Femur (tissue), 1 donor: Measurements from ENCODE around the gene ATXN1.
"Not testable (repeated sequence)": the region's sequence is repeated elsewhere in the genome, so short reads cannot be mapped to it uniquely, and the experiment has no call there.

Experiments used
- DNase-seq: peaks from one replicate; pipeline ENCODE4 v3.0.0-alpha.2; 2017

The ATXN1 gene

DNA sequence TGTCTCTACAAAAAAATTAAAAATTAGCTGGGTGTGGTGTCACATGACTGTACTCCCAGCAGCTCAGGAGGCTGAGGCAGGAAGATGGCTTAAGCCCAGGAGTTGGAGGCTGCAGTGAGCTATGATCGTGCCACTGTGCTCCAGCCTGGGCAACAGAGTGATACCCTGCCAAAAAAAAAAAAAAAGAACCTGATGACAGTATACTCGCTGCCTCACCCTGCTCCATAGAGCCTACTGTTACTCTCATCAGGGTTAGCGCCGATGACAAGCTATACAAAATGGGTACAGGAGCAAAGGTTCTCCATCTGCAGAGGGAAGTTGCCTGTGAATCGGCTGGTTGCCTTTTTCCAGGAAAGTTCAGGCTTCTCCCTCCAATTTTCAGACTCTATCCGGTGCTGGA lies 469.5 kb downstream of the ATXN1 start:
- DNase-seq, result no peak

DNA sequence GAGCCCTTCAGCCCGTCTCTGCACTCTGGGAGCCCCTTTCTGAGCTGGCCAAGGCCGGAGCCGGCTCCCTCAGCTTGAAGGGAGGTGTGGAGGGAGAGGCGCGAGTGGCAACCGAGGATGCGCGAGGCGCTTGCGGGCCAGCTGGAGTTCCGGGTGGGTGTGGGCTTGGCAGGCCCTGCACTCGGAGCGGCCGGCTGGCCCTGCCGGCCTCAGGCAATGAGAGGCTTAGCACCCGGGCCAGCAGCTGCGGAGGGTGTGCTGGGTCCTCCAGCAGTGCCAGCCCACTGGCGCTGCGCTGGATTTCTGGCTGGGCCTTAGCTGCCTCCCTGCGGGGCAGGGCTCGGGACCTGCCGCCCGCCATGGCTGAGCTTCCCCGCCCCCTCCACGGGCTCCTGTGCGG lies 473.1 kb downstream of the ATXN1 start:
- DNase-seq, result no peak

DNA sequence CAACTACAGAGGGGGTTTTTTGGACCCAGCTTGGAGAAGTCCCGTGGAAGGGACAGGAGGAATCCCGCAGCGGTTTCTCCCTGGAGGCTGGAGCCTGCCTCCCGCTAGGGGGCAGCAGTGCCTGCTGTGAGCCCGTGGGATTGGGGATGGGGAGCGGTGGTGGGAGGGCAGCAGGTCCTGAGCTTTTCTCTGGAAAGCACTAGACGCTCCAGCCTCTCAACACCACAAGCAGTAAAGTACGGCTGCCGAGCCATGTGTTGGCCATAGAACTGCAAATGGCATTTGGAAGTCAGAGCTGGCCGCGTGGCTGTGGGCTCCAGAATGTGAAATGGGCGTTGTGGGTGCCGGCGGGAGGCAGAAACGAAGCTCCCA lies 475.1 kb downstream of the ATXN1 start:
- DNase-seq, result no peak

DNA sequence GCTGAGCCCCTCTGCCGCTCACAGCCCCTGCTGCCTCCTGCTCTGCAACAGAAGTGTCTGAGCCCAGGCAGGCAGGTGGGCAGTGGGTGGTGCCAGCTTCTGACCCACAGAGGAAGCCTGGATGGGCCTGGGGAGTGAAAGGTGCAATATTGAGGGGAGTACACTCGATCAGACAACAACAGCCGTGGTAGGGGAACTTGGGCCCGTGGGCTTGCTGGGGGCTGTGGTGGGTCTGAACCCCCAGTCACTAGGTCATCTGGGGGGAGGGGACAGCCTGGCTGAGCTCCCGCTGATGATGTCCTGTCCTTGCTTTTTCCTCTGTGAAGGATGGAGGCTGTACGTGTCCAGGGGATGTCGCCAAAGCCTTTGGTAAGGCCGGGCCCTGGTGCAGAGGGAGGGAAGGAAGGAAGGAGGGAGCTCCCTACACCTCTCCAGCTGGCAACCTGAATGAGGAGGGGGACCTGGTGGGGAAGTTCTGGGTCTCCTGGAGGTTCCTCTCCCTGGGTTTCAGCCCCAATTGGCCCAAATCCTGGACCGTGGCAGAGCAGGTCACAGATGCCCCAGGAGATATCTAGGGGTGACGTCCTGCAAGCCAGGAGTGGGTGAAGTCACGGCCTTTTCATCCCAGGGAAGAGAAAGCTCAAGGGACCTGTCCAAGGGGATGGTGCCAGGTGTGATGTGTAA lies 475.7 kb downstream of the ATXN1 start:
- no peak for DNase-seq

DNA sequence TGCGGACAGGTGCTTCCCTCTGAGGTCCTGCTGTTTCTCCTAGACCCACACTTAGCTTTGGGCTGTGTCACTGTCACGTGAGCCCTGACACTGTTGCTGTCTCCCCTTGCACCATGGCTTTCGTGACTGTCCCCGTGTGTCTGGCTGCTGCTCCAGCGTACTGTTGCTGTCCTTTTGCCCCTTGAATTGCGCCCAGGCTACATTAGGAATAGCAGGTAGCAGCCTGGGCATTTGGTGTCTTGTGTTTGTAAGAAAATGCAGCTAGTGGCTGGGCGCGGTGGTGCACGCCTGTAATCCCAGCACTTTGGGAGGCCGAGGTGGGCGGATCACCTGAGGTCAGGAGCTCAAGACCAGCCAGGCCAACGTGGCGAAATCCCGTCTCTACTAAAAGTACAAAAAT lies 476.8 kb downstream of the ATXN1 start:
- no peak for DNase-seq

DNA sequence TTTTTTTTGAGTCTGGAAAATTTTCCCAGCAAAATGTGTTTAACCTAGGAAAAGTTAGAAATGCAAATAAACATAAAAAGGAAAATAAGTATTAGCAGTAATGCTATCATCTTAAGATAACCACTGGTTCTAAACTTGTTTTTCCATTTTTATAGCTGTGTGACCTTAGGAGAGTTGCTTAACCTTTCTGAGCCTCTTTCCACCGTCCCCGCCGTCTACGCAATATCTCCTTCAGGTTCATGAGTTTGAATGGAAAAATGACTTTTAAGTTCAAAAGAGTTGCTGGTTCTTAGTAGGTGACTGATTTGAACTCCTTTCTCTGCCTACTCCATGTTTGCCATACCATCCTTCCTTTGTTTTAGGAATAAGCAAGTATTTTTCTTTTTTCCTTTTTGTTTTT lies 478.9 kb downstream of the ATXN1 start:
- no peak for DNase-seq

DNA sequence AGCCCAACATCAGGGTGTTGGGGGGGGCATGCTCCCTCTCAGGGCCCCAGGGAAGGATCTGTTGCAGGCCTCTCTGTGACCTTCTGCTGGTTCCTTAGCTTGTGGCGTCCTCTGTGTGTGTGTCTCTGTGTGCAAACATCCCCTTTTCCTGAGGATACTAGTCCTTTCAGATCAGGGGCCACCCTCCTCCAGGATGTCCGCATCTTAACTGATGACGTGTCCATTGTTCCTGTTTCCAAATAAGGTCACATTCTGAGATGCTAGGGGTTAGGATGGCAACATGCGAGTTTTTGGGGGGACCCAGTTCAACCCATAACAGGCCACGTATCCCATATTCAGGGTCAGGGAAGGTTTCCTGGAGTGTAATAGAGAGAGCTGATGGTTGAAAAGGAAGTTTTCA lies 482.0 kb downstream of the ATXN1 start:
- DNase-seq, result no peak

DNA sequence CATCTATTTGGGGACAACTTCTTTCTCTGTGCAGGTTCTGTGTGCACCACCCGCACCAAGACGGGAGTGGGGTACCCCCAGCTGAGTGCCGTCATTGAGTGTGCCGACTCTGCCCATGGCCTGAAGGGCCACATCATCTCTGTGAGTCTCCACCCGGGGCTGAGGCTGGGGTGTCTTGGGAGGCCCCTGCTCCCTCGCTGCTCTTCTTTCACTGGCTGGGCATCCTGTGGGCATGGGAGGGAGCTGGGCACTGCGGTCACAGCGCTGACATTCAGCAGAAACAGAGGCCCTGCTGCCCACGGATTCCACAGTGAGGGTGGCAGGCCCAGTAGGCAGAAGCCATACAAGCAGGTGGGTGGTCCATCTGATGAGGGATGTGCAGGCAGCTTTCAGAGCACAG lies 482.5 kb downstream of the ATXN1 start:
- DNase-seq, result no peak

DNA sequence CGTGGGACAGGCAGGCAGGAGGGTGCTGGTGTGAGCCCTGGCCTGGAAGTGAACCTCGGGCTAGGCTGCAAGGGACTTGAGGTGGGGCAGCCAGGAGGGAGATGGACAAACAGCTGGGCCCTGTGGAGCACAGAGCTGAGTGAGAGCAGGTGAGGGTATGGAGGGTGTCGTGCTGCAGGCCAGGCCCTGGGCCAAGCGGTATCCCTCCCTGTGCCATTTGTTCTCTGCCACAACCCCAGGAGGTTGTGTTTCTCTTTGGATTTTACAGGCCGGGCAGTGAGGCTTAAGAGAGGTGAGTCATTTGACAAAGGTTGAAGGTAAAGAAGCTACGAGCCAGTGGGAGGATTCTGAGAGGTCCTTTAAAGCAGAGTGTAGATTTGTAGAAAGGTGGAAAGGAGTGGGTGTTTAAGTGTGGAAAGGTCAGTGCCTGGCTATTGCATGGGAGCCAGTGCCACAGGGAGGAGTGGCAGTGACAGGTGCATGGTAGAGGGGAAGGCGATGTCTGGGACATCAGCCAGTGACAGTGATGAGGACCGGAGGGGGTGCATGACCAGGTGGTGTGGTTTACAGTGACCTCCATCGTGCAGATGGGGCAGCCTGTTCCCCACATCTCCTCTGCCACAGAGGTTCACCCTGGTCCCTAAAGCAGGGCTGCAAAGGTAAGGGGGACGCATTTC lies 483.1 kb downstream of the ATXN1 start:
- DNase-seq, result peak; percentile 53

DNA sequence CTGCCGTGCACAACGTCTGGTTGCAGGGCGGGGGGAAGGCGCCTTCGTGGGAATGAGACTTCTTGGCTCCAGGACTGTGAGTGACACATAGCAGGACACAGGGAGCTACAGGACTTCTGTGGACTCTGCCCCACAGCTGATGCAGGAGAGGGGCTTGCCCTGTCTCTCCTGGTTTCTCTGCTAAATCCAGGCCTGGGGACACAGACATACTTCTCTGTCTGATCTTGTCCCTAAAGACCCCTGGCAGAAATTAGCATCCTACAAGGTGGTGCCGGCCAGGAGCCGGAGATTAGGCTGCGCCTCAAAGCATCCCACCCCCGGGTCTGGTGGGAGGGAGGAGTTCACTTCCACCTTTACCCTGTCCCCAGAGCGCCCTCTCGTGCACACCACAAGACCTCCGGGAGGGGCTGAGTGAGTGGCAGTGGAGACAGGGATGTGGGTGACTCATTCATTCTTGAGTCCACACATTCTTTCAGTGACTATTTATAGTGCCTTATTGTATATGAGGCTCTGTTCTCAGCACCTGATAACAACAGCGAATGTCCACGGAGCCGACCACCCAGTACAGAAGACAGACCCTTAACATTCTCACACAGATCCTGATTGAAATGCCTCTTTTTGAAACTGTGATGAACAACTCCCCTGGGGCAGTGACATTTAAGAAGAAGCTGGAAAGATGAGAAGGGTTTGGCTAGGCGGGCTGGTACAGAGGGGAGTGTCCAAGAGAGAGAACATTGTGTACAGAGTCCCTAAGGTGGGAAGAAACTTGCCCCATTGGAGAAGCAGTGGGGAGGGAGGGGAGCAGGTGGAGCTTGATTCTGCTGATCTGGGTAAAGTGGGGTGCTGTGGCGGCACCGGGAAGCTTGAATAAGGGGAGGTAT lies 483.9 kb downstream of the ATXN1 start:
- DNase-seq, result peak; percentile 70

DNA sequence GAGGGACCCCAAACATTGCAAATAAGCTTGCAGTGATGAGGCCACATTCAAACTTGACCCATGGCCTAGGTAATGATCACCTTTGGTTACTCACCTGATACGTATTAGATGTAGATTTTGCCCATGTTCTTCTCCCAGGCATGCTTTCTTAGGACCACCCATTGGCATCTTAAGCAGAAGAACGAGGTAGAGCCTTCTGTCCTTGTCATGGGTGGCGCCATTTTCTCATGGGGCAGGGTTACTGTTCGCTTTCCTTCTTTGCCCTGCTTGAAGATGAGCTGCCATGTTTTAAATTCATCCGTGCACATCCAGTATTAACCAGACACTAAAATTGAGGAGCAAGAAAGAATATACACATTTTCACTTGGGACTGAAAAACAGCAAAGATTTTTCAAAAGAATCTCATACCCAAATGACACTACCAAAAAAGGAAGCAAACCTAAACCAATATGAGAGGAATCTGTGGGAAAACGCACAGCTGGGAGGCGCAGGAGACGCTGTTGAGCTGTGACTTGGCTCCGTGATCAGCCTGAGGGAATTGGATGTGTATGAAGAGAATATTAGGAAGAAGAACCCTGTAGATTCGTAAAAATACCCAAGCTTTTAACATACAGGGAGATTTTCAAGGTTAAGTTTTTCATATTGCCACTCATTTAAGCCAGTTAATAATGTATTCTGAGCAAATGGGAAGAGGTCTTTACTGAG lies 486.2 kb downstream of the ATXN1 start:
- DNase-seq, result no peak

DNA sequence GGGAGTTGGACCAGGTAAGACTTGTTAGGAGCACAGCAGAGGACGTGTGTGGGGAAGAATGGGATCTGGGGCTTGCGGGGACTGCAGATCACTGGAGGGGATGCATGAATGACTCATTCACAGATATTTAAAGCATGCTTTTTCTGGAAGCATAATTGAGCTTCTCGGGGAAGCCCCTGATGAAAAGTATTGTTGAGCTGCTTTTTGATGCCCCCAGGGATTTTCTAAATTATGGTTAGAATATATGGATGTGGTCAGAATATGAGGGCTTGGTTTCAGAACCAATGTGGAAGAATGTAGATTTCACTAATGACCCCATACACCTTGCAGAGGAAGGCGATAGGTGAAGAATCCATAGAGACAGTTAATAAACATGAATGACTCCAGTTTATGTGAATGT lies 486.8 kb downstream of the ATXN1 start:
- DNase-seq, result no peak

DNA sequence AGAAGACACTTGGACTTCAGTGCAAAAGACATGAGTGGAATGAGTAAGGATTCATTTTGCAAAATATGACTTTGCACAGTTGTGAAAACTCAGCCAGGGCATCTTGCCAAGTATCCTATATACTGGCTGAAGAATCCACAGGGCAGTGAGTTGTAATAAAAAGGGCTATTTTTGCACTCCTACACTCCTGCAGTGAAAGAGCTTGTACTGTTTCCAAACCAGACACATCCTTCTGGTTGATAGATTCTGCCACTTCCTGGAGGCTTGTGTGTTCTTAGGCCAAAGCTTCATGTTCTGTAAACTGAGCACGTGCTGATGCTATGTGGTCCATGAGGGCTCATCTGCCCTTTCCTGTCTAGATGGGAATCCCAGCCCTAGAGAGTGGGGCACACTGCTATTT lies 488.0 kb downstream of the ATXN1 start:
- peak; percentile 55 for DNase-seq

DNA sequence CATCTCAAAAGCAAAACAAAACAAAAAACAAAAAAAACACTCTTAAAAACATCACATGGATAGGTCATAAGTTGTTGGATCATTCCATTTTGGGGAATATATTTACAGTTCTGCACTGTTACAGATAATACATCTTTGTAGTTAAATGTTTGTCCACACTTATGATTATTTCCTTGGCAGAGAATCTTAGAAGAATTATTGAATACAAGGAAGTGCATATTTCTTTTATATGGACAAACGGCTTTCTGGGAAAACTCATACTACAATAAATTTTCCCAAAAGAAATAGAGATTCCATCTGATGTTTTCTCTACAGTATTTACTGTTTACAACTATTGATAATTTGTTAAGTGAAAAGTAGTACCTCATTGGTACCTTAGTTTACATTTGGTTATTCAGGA lies 489.1 kb downstream of the ATXN1 start:
- DNase-seq, result no peak

DNA sequence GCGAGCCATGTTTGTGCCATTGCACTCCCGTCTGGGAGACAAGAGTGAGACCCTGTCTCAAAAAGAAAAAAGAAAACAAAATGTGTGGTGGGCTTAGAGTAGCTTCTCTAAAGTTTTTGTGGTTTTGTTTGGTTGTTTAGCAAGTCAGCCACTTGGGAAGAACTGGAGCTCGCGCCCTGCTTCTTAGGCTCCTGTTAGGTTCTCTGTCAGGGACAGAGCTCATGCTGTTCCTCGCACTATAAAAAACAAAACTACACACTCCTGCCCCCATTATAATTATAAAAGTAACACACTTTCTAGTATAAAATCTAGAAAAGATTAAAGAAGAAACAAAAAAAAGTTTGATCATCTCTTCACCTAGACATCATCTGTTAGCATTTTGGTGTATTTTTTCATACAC lies 489.8 kb downstream of the ATXN1 start:
- no peak for DNase-seq

DNA sequence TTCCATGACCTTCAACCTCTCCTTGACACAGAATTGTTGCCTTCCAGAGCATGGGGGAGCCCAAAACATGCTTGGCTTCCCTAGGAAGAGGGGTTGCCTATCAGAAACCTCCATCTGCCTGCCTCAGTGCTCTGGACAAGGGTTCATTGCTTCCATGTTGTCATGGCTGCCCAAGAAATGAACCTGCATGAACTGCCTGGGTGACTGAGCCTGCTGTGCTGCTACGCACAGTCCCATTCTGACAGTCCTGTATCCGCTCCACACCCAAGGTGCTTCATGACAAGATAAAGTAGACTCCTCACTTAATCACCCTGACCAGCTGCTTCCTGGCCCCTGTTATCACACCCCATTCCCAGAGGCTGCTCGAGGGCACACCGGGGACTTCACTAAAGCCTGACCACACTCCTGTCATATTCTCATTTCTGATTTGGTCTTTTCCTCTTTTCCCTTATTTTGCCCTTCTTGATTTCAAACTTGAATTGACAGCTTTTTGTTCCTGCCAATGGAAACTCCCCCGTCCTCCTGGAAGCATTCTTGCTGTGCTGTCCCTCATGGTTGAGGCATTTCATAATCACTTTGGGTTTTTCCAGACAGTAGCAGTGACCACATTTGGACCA lies 491.0 kb downstream of the ATXN1 start:
- no peak for DNase-seq

DNA sequence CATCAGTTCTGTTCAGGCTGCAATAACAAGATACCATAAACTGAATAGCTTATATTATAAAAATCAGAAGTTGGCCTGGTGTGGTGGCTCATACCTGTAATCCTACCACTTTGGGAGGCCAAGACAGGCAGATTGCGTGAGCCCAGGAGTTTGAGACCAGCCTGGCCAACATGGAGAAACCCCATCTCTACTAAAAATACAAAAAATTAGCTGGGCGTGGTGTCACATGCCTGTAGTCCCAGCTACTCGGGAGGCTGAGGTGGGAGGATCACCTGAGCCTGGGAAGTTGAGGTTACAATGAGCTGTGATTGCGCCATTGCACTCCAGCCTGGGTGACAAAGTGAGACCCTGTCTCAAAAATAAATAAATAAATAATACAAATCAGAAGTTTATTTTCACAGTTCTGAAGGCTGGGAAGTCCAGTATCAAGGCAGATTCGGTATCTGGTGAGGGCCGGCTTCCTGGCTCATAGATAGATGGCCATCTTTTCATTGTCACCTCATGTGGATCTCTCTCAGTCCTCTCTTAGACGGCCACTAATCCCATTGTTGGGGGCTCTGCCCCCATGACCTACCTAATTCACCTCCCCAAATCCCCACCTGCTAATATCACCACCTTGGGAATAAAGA lies 491.7 kb downstream of the ATXN1 start:
- DNase-seq, result not testable (repeated sequence)

DNA sequence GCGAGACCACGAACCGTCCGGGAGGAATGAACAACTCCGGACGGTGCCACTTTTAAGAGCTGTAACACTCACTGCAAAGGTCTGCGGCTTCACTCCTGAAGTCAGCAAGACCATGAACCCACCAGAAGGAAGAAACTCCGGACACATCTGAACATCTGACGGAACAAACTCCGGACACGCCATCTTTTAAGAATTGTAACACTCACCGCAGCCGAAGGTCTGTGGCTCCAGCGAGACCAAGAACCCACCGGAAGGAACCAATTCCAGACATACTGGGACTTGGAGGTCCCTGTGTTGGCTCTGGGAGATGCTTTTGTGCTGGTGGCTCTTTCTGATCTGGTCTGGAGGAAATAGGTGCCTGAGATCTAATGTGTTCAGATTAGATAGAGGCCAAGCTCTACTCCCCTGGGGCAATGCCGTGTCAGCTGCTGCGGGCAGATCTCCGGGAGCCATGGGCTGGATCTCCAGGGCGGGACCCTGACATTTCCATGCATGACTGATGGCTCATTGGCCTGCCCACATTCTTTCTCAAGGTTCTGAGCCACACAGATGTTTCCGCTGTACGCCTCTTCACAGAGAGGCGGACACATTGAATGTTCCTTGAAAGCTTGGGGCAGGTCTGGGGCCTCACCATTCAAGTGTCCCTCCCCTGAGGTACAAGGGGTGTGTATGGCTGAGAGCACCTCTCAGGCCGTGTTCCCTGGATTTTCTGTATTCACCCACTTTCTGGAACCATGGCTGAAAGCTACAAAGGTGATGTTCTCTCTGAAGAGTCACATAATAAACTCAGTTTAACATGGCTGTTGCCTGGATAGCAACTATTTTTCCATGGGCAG lies 493.6 kb downstream of the ATXN1 start:
- no peak for DNase-seq

DNA sequence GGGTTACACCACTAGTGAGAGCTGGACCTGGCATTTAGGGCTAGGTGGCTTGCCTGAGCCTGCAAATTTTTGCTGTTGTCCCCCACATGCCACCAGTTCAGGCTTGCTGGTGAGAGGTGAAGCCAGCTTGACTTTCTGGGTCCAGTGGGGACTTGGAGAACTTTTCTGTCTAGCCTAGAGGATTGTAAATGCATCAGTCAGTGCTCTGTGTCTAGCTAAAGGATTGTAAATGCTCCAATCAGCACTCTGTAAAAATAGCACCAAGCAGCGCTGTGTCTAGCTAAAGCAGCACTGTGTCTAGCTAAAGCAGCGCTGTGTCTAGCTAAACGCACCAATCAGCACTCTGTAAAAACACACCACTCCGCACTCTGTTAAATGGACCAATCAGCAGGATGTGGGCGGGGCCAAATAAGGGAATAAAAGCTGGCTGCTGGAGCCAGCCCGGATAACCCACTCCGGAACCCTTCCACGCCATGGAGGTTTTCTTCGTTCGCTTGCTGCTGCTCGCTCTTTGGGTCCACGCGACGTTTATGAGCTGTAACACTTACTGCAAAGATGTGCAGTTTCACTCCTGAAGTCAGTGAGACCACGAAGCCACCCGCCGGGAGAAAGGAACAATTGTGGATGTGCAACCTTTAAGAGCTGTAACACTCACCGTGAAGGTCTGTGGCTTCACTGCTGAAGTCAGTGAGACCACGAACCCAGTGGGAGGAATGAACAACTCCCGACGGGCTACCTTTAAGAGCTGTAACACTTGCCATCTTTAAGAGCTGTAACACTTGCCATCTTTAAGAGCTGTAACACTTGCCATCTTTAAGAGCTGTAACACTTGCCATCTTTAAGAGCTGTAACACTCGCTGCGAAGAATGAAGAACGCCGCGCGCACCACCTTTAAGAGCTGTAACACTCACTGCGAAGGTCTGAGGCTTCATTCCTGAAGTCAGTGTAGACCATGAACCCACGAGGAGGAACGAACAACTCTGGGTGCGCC lies 495.6 kb downstream of the ATXN1 start:
- DNase-seq, result no peak

DNA sequence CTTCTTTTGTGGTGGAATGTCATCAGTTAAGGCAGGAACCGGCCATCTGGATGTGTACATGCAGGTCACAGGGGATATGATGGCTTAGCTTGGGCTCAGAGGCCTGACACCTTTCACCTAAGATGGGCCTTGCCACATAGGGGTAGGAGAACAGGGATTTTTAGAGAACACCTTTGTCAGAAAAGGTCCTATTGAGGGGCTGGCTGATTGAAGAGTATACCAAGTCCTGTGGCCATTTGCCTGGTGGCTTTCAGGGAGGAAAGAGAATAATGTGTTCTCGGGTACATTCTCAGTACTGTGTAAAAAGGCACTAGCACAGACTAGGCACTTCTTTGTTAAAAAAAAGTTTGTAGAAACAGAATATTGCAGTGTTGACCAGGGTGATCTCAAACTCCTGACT lies 496.5 kb downstream of the ATXN1 start:
- DNase-seq, result no peak
